SH-SY5Y (cell line): Measurements from ENCODE around the gene USHBP1.

ENCODE experiments used
- GATA2 ChIP-seq: IDR thresholded peaks from 2 replicates; pipeline ENCODE4 v1.6.1; 2011; ENCODE audit warnings: mild to moderate bottlenecking, low read depth, low read length
- GATA3 ChIP-seq: IDR thresholded peaks from 2 replicates; pipeline ENCODE4 v1.6.1; 2011; ENCODE audit warnings: low read depth, mild to moderate bottlenecking, low read length, moderate library complexity

DNA sequence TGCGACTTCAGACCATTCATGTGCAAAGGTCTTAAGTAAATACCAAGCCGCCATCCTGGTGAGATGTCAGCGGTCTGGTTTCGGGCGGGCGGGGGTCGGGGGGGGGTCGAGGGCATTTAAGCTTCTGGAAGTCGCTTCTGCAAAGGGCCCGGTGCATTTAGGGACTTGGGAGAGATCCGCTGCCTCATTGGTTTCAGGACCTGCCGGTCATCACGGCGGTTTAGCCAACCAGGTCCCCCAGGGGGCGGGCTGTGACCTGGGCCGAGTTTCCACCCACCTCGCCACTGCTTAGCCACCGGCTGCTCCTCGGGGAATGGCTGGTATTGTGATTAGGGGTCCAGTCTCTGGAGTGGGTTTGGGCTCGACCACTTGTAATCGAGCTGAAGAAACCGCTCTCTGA lies 24.9 kb upstream of the USHBP1 start:
- TF ChIP-seq GATA3 (no peak), GATA2 (no peak)
